Urothelium cell line (cell line): Measurements from ENCODE around the gene KRTAP1-4.
A peak's percentile ranks its signal among the peaks of the same experiment; 100 is the strongest.
"Not testable (repeated sequence)": the region's sequence is repeated elsewhere in the genome, so short reads cannot be mapped to it uniquely, and the experiment has no call there.

Experiments
- DNase-seq: peaks from one replicate; pipeline ENCODE4 v3.0.0; 2011; ENCODE audit warnings: low spot score, mixed read lengths
- FAIRE-seq: peaks from 2 replicates; lab custom pipeline; 2011; peaks lifted over from hg19 to GRCh38; lab: Jason Lieb, UNC

Gene KRTAP1-4

GRCh38 chr17:41009301-41009760 is 20.7 kb downstream of the KRTAP1-4 start:
- FAIRE-seq, result no peak
- no peak for DNase-seq

- FAIRE-seq (no peak), DNase-seq (no peak)
These were observed 21.2 kb downstream of the KRTAP1-4 start, which contains the start of gene KRTAP3-1 for GRCh38 chr17:41008811-41009210. KRTAP3-1 (minus strand) TSS chr17:41009128; CDS start chr17:41009074, 54 bp downstream.

GRCh38 chr17:41004397-41004796 is 25.6 kb downstream of the KRTAP1-4 start:
- FAIRE-seq, result no peak
- DNase-seq, result no peak

- no peak for DNase-seq
- FAIRE-seq, result no peak
These were observed 26.1 kb downstream of the KRTAP1-4 start for GRCh38 chr17:41003926-41004325.

- no peak for DNase-seq
- no peak for FAIRE-seq
These were observed 27.2 kb downstream of the KRTAP1-4 start for GRCh38 chr17:41002814-41003213.

GRCh38 chr17:41001795-41002194 is 28.2 kb downstream of the KRTAP1-4 start:
- no peak for DNase-seq
- FAIRE-seq, result no peak

GRCh38 chr17:40999563-40999962 is 30.4 kb downstream of the KRTAP1-4 start, which contains the start of gene KRTAP3-2:
KRTAP3-2 (minus strand) TSS chr17:40999906; CDS start chr17:40999853, 53 bp downstream.
- peak; percentile 96 for FAIRE-seq
- not testable (repeated sequence) for DNase-seq

GRCh38 chr17:40997361-40997760 is 32.6 kb downstream of the KRTAP1-4 start:
- no peak for DNase-seq
- FAIRE-seq, result no peak

GRCh38 chr17:40996829-40997228 is 33.2 kb downstream of the KRTAP1-4 start:
- no peak for DNase-seq
- no peak for FAIRE-seq

- no peak for DNase-seq
- FAIRE-seq, result no peak
These were observed 34.9 kb downstream of the KRTAP1-4 start for GRCh38 chr17:40995116-40995515.

- DNase-seq, result no peak
- FAIRE-seq, result peak; percentile 75
These were observed 36.2 kb downstream of the KRTAP1-4 start, which contains the start of gene KRTAP3-3 for GRCh38 chr17:40993839-40994238. KRTAP3-3 (minus strand) TSS chr17:40994164; CDS start chr17:40994097, 67 bp downstream.

- DNase-seq (no peak), FAIRE-seq (no peak)
These were observed 36.9 kb downstream of the KRTAP1-4 start for GRCh38 chr17:40993084-40993483.

- FAIRE-seq, result no peak
- no peak for DNase-seq
These were observed 37.3 kb downstream of the KRTAP1-4 start for GRCh38 chr17:40992666-40993065.

GRCh38 chr17:40986920-40987319 is 43.1 kb downstream of the KRTAP1-4 start:
- DNase-seq (no peak), FAIRE-seq (no peak)

- DNase-seq (no peak), FAIRE-seq (no peak)
These were observed 45.8 kb downstream of the KRTAP1-4 start, which contains the start of gene KRT40 for GRCh38 chr17:40984226-40984625. KRT40 (minus strand) TSS chr17:40984326; CDS start chr17:40984273, 53 bp downstream.

- no peak for DNase-seq
- FAIRE-seq, result no peak
These were observed 48.9 kb downstream of the KRTAP1-4 start for GRCh38 chr17:40981115-40981514.

- no peak for DNase-seq
- FAIRE-seq, result no peak
These were observed 49.4 kb downstream of the KRTAP1-4 start for GRCh38 chr17:40980596-40980995.

GRCh38 chr17:40980117-40980516 is 49.9 kb downstream of the KRTAP1-4 start:
- no peak for DNase-seq
- FAIRE-seq, result no peak
